SK-N-SH (cell line): ENCODE measurements around the gene SOX13.

Experiments
- EP300 ChIP-seq, 2 experiments: IDR thresholded peaks; 2 replicates each; pipeline versions ENCODE4 v1.4.0 to v1.6.1; 2012; ENCODE audit warnings: borderline replicate concordance in 1 of 2, low read depth in 1 of 2, low read length in 1 of 2
- JUND ChIP-seq: IDR thresholded peaks from 2 replicates; pipeline ENCODE4 v1.4.0; 2012
- RAD21 ChIP-seq: IDR thresholded peaks from 2 replicates; pipeline ENCODE4 v1.6.1; 2012; ENCODE audit warnings: mild to moderate bottlenecking, low read length
- SMC3 ChIP-seq: IDR thresholded peaks from 2 replicates; pipeline ENCODE4 v1.6.1; 2012; ENCODE audit warnings: low read depth, low read length, improper control_type of control experiment
- TEAD4 ChIP-seq: IDR thresholded peaks from 2 replicates; pipeline ENCODE4 v1.4.0; 2012; ENCODE audit warnings: mild to moderate bottlenecking, borderline replicate concordance; ENCODE audit not compliant: insufficient read depth
- TF ChIP-seq, protein P1 (sequence below): fragments of 200-600 bp; sonication (generic); IDR thresholded peaks from 2 replicates; pipeline ENCODE4 v1.6.1; 2017; ENCODE audit warnings: antibody characterized with exemption, mild to moderate bottlenecking, moderate library complexity
- TF ChIP-seq, protein P2 (sequence below): IDR thresholded peaks from 2 replicates; pipeline ENCODE4; 2012

GRCh38 chr1:204051258-204051657 is 21.7 kb upstream of the SOX13 start:
- TF ChIP-seq, protein P1, sequence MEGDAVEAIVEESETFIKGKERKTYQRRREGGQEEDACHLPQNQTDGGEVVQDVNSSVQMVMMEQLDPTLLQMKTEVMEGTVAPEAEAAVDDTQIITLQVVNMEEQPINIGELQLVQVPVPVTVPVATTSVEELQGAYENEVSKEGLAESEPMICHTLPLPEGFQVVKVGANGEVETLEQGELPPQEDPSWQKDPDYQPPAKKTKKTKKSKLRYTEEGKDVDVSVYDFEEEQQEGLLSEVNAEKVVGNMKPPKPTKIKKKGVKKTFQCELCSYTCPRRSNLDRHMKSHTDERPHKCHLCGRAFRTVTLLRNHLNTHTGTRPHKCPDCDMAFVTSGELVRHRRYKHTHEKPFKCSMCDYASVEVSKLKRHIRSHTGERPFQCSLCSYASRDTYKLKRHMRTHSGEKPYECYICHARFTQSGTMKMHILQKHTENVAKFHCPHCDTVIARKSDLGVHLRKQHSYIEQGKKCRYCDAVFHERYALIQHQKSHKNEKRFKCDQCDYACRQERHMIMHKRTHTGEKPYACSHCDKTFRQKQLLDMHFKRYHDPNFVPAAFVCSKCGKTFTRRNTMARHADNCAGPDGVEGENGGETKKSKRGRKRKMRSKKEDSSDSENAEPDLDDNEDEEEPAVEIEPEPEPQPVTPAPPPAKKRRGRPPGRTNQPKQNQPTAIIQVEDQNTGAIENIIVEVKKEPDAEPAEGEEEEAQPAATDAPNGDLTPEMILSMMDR, result no peak
- TF ChIP-seq RAD21, result no peak
- TF ChIP-seq TEAD4, result no peak
- no peak for TF ChIP-seq JUND
- TF ChIP-seq SMC3, result no peak
- TF ChIP-seq, protein P2, sequence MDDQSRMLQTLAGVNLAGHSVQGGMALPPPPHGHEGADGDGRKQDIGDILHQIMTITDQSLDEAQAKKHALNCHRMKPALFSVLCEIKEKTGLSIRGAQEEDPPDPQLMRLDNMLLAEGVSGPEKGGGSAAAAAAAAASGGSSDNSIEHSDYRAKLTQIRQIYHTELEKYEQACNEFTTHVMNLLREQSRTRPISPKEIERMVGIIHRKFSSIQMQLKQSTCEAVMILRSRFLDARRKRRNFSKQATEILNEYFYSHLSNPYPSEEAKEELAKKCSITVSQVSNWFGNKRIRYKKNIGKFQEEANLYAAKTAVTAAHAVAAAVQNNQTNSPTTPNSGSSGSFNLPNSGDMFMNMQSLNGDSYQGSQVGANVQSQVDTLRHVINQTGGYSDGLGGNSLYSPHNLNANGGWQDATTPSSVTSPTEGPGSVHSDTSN, result no peak
- no peak for TF ChIP-seq EP300 (IDR thresholded peaks at IDR 0.05; ENCODE audit: borderline replicate concordance in 1 of 2, low read depth in 1 of 2, low read length in 1 of 2)
